Esophagus muscularis mucosa (tissue), 4 donors: ENCODE results near the gene CAMKMT. TPM values are rescaled to one million over a fixed set of nuclear protein-coding genes. Genes with fewer than 3 reads are reported as not detected.

Experiments
- DNase-seq: peaks from one replicate; pipeline ENCODE4 v3.0.0-alpha.2; 2017; ENCODE audit errors: extremely low spot score
- H3K27ac ChIP-seq, 4 donors: fragments of 200-600 bp; sonication (generic); replicated peaks in 1 of 4; 1 replicate in 3 of 4; 2 replicates in 1 of 4; pipeline ENCODE4 v1.5.1; 2016 to 2019; ENCODE audit warnings: mild to moderate bottlenecking in 1 of 4
- H3K27me3 ChIP-seq, 4 donors: fragments of 200-600 bp; sonication (generic); one replicate each; pipeline versions ENCODE4 v1.5.1 to v1.6.0; 2016 to 2019
- H3K36me3 ChIP-seq, 4 donors: fragments of 200-600 bp; sonication (generic); one replicate each; pipeline ENCODE4 v1.5.1; 2016 to 2019
- H3K4me1 ChIP-seq, 4 donors: fragments of 200-600 bp; sonication (generic); one replicate each; pipeline ENCODE4 v1.5.1; 2016 to 2019
- H3K4me3 ChIP-seq, 4 donors: fragments of 200-600 bp; sonication (generic); 1 replicate in 2 of 4; 2 replicates in 2 of 4; pipeline ENCODE4 v1.5.1; 2016 to 2019; ENCODE audit warnings: mild to moderate bottlenecking in 4 of 4, moderate library complexity in 1 of 4
- H3K9me3 ChIP-seq, 4 donors: fragments of 200-600 bp; sonication (generic); 1 replicate in 3 of 4; 2 replicates in 1 of 4; pipeline ENCODE4 v1.5.1; 2016 to 2019
- CTCF ChIP-seq, 3 experiments: fragments of 200-600 bp in 2 of 3; fragments of 450-650 bp in 1 of 3; sonication (generic) in 2 of 3; IDR thresholded peaks; one replicate each; pipeline ENCODE4 v1.5.1; 2017 to 2019; ENCODE audit warnings: antibody characterized with exemption in 3 of 3, mild to moderate bottlenecking in 2 of 3, moderate library complexity in 1 of 3
- EP300 ChIP-seq: sonication (generic); formaldehyde crosslinking; IDR thresholded peaks from one replicate; pipeline ENCODE4 v1.6.1; 2017; ENCODE audit warnings: antibody characterized with exemption
- POLR2A ChIP-seq: fragments of 450-650 bp; IDR thresholded peaks from one replicate; pipeline ENCODE4 v1.6.1; 2017; ENCODE audit warnings: antibody characterized with exemption, moderate library complexity, mild to moderate bottlenecking, low read depth
- POLR2AphosphoS5 ChIP-seq, 2 donors: sonication (generic); formaldehyde crosslinking; IDR thresholded peaks; one replicate each; pipeline ENCODE4 v1.6.1; 2017; ENCODE audit warnings: antibody characterized with exemption in 2 of 2
- WGBS: methylation state at CpG from one replicate; pipeline ENCODE4 v1.1.5; 2018; 5-methylcytosine and 5-hydroxymethylcytosine counted together
- intact Hi-C: fragments of 100-400 bp; cut with DNase I; formaldehyde crosslinking; loops from one replicate; pipeline ENCODE4 v1.15.1; 2023
- total RNA-seq, 4 donors: library from RNA; depleted of rRNA; stranded (reverse); fragments of >200 nt; gene quantifications; one replicate each; pipeline versions ENCODE4 v1.1.0 to v1.2.1, GENCODE V29; 2016

Gene CAMKMT
- total RNA-seq, 4 donors from 2014 or later = 5.8 to 8.3 (median 6.9) TPM

DNA sequence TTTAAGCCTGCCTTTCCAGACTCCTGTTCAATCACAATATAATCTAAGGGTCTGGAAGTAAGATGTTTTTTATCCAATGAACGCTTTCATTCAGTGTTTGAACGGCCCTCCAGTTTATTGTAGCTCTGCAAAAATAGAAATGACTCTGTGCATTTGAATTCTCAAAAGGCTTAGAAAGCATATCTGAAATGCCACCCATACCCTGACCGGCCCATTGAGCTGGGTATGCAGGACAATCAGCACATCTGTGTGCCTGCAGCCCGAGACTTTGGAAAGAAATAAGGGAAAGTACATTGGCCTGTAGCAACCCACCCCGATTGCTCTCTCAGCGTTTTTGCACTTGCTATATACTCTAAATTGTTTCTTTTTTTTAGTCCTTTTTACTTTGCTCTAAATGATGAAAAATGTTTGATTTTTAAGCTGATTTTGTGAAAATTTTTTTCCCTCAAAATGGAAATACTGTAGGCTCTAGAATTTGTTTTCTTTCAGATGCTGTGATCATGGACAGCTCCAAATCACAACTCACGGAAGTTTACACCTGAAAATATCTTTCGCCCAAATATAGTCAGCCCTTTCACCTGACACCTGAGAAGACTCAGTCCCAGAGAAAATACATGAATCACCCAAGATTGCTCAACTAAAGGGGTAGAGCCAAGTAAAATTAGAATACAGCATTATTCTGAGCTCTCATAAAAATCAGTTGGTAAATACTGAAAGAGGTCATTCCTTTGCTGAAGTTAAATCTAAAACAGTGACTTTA is 385.3 kb downstream of the CAMKMT start:
- Histone ChIP-seq H3K27me3 (no peaks in the 10 kb centered on the region), H3K9me3 (no peaks in the 10 kb centered on the region), H3K4me3 (no peak overlapping the region), H3K4me1 (peaks cover 7 to 23% (median 18%) of the 10 kb centered on the region in 4 donors), H3K27ac (no peak overlapping the region), H3K36me3 (no peaks in the 10 kb centered on the region)
- intact Hi-C loops = no loop called here
- no peak for TF ChIP-seq CTCF (IDR thresholded peaks at IDR 0.05)
- TF ChIP-seq POLR2AphosphoS5 (IDR thresholded peaks at IDR 0.05) = no peak
- no peak for TF ChIP-seq EP300
- TF ChIP-seq POLR2A = no peak
- 85% methylated on average over 8 of the region's 8 CpGs for WGBS
- no peak for DNase-seq

- H3K4me3 ChIP-seq = no peak overlapping the region
- H3K9me3 ChIP-seq = no peaks in the 10 kb centered on the region
- H3K36me3 ChIP-seq = no peaks in the 10 kb centered on the region
- intact Hi-C loops = no loop called here
- no peak for DNase-seq
- TF ChIP-seq EP300 (no peak), POLR2A (no peak), POLR2AphosphoS5 (IDR thresholded peaks at IDR 0.05) (no peak), CTCF (IDR thresholded peaks at IDR 0.05) (no peak)
- H3K27me3 ChIP-seq = no peaks in the 10 kb centered on the region
- H3K27ac ChIP-seq = no peak overlapping the region
- H3K4me1 ChIP-seq = peaks cover 7 to 23% (median 18%) of the 10 kb centered on the region in 4 donors
Measured at GRCh38 chr2:44747794-44748193, 386.0 kb downstream of the CAMKMT start.

DNA sequence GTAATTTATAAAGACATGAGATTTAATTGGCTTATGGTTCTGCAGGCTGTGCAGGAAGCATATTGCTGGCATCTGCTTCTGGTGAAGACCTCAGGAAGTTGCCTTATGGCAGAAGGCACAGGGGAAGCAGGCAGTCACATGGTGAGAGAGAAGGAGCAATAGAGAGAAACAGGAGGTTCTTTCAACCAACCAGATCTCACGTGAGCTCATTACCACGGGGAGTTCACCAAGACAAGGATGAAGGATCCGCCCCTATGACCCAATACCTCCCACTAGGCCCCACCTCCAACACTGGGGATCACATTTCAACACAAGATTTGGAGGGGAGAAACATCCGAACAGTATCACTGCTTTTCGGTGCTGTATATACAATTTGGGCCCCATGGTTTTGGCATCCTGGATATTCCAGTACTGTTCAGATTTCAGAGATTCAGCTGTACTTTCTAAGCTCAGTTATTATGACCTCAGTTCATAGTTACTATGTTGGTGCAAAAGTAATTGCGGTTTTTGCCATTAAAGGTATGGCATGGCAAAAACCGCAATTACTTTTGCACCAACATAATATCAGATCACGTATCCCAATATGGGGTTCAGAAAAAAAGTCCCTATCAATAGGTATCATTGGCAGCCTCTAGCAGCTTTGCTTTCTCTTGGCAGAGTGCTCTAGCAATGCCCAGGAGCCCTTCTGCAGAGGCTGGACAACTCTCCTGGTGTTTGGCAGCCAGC is 390.2 kb downstream of the CAMKMT start:
- Histone ChIP-seq H3K4me3 (no peak overlapping the region), H3K27ac (no peak overlapping the region), H3K36me3 (peaks cover 0 to 3% (median 0%) of the 10 kb centered on the region in 4 donors), H3K4me1 (peaks cover 0 to 2% (median 0%) of the 10 kb centered on the region in 4 donors), H3K27me3 (no peaks in the 10 kb centered on the region), H3K9me3 (no peaks in the 10 kb centered on the region)
- no peak for TF ChIP-seq CTCF (IDR thresholded peaks at IDR 0.05)
- no peak for TF ChIP-seq POLR2AphosphoS5 (IDR thresholded peaks at IDR 0.05)
- no peak for TF ChIP-seq POLR2A
- TF ChIP-seq EP300 = no peak
- intact Hi-C loops = no loop called here
- peak; percentile 75 for DNase-seq
- 95% methylated on average over 8 of the region's 8 CpGs for WGBS

DNA sequence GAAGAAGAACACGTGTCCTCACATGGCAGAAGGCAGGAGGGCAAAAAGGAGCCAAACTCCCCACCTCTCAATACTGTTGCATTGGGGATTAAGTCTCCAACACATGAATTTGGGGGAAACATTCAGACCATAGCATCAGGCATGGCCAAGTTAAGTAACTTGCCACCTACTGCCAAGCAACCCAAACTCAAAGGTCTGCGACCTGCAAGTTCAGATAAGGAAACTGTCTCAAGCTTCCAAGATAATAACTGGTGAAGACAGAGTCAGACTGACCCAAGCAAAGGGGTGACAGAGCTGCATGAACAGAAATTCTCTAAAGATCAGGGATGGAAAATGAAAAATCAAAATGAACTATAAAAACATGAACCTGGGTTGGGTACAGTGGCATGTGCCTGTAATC is 391.0 kb downstream of the CAMKMT start:
- Histone ChIP-seq H3K4me3 (no peak overlapping the region), H3K36me3 (peaks cover 0 to 3% (median 0%) of the 10 kb centered on the region in 4 donors), H3K27ac (no peak overlapping the region), H3K4me1 (no peaks in the 10 kb centered on the region), H3K27me3 (no peaks in the 10 kb centered on the region), H3K9me3 (no peaks in the 10 kb centered on the region)
- peak; percentile 62 for DNase-seq
- intact Hi-C loops = no loop called here
- WGBS = 100% methylated on average over 2 of the region's 2 CpGs
- TF ChIP-seq EP300 = no peak
- no peak for TF ChIP-seq POLR2A
- TF ChIP-seq CTCF (IDR thresholded peaks at IDR 0.05) = no peak
